HEK293 (cell line): ENCODE measurements around the gene CSRP1.

Experiments
- CTCF ChIA-PET: fragments of 350-600 bp; formaldehyde crosslinking; extraction: SDS; loops from one replicate; lab custom pipeline; 2021; ENCODE audit warnings: antibody characterized with exemption; lab: Yijun Ruan, JAX
- POLR2A ChIA-PET: fragments of 300-600 bp; formaldehyde crosslinking; extraction: SDS; loops from one replicate; lab custom pipeline; 2020; ENCODE audit warnings: antibody characterized with exemption, inconsistent platforms; lab: Yijun Ruan, JAX
- H3K27ac ChIP-seq: fragments of 200-500 bp; sonication (Bioruptor generic); 2 replicates; pipeline ENCODE4 v1.5.1; 2014; ENCODE audit warnings: low read depth, low read length, control low read depth, inconsistent platforms; ENCODE audit errors: extremely low read depth
- H3K36me3 ChIP-seq, 2 experiments: fragments of 200-500 bp in 1 of 2; sonication (Bioruptor generic) in 1 of 2; 1 replicate in 1 of 2; 2 replicates in 1 of 2; pipeline ENCODE4 v1.5.1; 2014 to 2017; ENCODE audit warnings: inconsistent platforms in 2 of 2, low read length in 2 of 2; ENCODE audit not compliant: control insufficient read depth in 2 of 2, insufficient read depth in 1 of 2
- H3K4me1 ChIP-seq: fragments of 200-500 bp; sonication (Bioruptor generic); 2 replicates; pipeline ENCODE4 v1.5.1; 2014; ENCODE audit warnings: mild to moderate bottlenecking, low read length, inconsistent platforms; ENCODE audit not compliant: control insufficient read depth, insufficient read depth
- H3K4me3 ChIP-seq: 2 replicates; pipeline ENCODE4 v1.5.1; 2011; ENCODE audit warnings: low read depth, mild to moderate bottlenecking, control low read depth, low read length, moderate library complexity
- H3K9me3 ChIP-seq: fragments of 200-500 bp; sonication (Bioruptor generic); 2 replicates; pipeline ENCODE4 v1.5.1; 2014; ENCODE audit warnings: low read depth, low read length, inconsistent platforms; ENCODE audit not compliant: control insufficient read depth, insufficient read depth
- EGR2 ChIP-seq: fragments of 450-650 bp; formaldehyde crosslinking; IDR thresholded peaks from 2 replicates; pipeline ENCODE4 v1.5.1; 2016; ENCODE audit warnings: low read depth, missing biosample characterization, missing genetic modification characterization
- GLIS1 ChIP-seq: fragments of 450-650 bp; formaldehyde crosslinking; IDR thresholded peaks from 2 replicates; pipeline ENCODE4 v1.5.1; 2016; ENCODE audit warnings: missing biosample characterization, missing genetic modification characterization
- GLIS2 ChIP-seq: fragments of 450-650 bp; formaldehyde crosslinking; IDR thresholded peaks from 2 replicates; pipeline ENCODE4 v1.5.1; 2016; ENCODE audit warnings: missing biosample characterization, missing genetic modification characterization
- HOXA7 ChIP-seq: sonication (generic); formaldehyde crosslinking; IDR thresholded peaks from 2 replicates; pipeline ENCODE4 v1.8.1; 2022; ENCODE audit warnings: missing genetic modification reagents, borderline replicate concordance
- KLF7 ChIP-seq: fragments of 450-650 bp; formaldehyde crosslinking; IDR thresholded peaks from 2 replicates; pipeline ENCODE4 v1.5.1; 2016; ENCODE audit warnings: missing biosample characterization, missing genetic modification characterization, borderline replicate concordance
- SP2 ChIP-seq: fragments of 450-650 bp; formaldehyde crosslinking; IDR thresholded peaks from 2 replicates; pipeline ENCODE4 v1.5.1; 2016; ENCODE audit warnings: missing biosample characterization, missing genetic modification characterization
- ZBTB49 ChIP-seq: fragments of 450-650 bp; formaldehyde crosslinking; IDR thresholded peaks from 2 replicates; pipeline ENCODE4 v1.5.1; 2016; ENCODE audit warnings: missing biosample characterization, missing genetic modification characterization, low read depth
- ZIC2 ChIP-seq: fragments of 450-650 bp; formaldehyde crosslinking; IDR thresholded peaks from 2 replicates; pipeline ENCODE4 v1.5.1; 2016; ENCODE audit warnings: missing biosample characterization, missing genetic modification characterization
- ZNF114 ChIP-seq: fragments of 450-650 bp; formaldehyde crosslinking; IDR thresholded peaks from 2 replicates; pipeline ENCODE4 v1.5.0; 2017; ENCODE audit warnings: missing biosample characterization, missing genetic modification characterization
- ZNF140 ChIP-seq: fragments of 450-650 bp; formaldehyde crosslinking; IDR thresholded peaks from 2 replicates; pipeline ENCODE4 v1.5.1; 2016; ENCODE audit warnings: missing biosample characterization, missing genetic modification characterization
- ZNF2 ChIP-seq: fragments of 450-650 bp; formaldehyde crosslinking; IDR thresholded peaks from 2 replicates; pipeline ENCODE4 v1.5.1; 2016; ENCODE audit warnings: missing biosample characterization, missing genetic modification characterization
- ZNF23 ChIP-seq: fragments of 450-650 bp; formaldehyde crosslinking; IDR thresholded peaks from 2 replicates; pipeline ENCODE4 v1.5.1; 2016; ENCODE audit warnings: missing biosample characterization, missing genetic modification characterization, borderline replicate concordance
- ZNF274 ChIP-seq, 2 experiments: fragments of 200-500 bp in 1 of 2; fragments of 450-650 bp in 1 of 2; sonication (Bioruptor generic) in 1 of 2; formaldehyde crosslinking in 1 of 2; IDR thresholded peaks; 2 replicates each; pipeline versions ENCODE4 v1.5.1 to v1.6.1; 2014 to 2016; ENCODE audit warnings: borderline replicate concordance in 1 of 2, inconsistent platforms in 1 of 2, low read length in 1 of 2, missing biosample characterization in 1 of 2, missing genetic modification characterization in 1 of 2
- ZNF302 ChIP-seq: fragments of 450-650 bp; formaldehyde crosslinking; IDR thresholded peaks from 2 replicates; pipeline ENCODE4 v1.5.1; 2016; ENCODE audit warnings: missing biosample characterization, missing genetic modification characterization, low read depth
- ZNF311 ChIP-seq: fragments of 450-650 bp; formaldehyde crosslinking; IDR thresholded peaks from 2 replicates; pipeline ENCODE4 v1.5.1; 2017; ENCODE audit warnings: missing biosample characterization, missing genetic modification characterization, borderline replicate concordance
- ZNF335 ChIP-seq: fragments of 450-650 bp; formaldehyde crosslinking; conservative IDR thresholded peaks from 2 replicates; pipeline ENCODE4 v1.5.1; 2016; ENCODE audit warnings: missing biosample characterization, missing genetic modification characterization
- ZNF548 ChIP-seq: fragments of 450-650 bp; formaldehyde crosslinking; IDR thresholded peaks from 2 replicates; pipeline ENCODE4 v1.5.1; 2016; ENCODE audit warnings: missing biosample characterization, missing genetic modification characterization
- ZNF560 ChIP-seq: fragments of 450-650 bp; formaldehyde crosslinking; IDR thresholded peaks from 2 replicates; pipeline ENCODE4 v1.5.1; 2017; ENCODE audit warnings: missing biosample characterization, missing genetic modification characterization, borderline replicate concordance
- ZNF571 ChIP-seq: fragments of 450-650 bp; formaldehyde crosslinking; IDR thresholded peaks from 2 replicates; pipeline ENCODE4 v1.5.0; 2017; ENCODE audit warnings: missing biosample characterization, missing genetic modification characterization
- ZNF580 ChIP-seq: fragments of 450-650 bp; formaldehyde crosslinking; IDR thresholded peaks from 2 replicates; pipeline ENCODE4 v1.5.1; 2016; ENCODE audit warnings: missing biosample characterization, missing genetic modification characterization
- ZNF610 ChIP-seq: fragments of 450-650 bp; formaldehyde crosslinking; IDR thresholded peaks from 2 replicates; pipeline ENCODE4 v1.5.1; 2016; ENCODE audit warnings: missing biosample characterization, missing genetic modification characterization, borderline replicate concordance
- ZNF626 ChIP-seq: fragments of 450-650 bp; sonication (Bioruptor Pico); formaldehyde crosslinking; IDR thresholded peaks from 2 replicates; pipeline ENCODE4 v1.5.1; 2018; ENCODE audit warnings: missing biosample characterization, missing genetic modification characterization, inconsistent platforms
- ZNF639 ChIP-seq: fragments of 450-650 bp; formaldehyde crosslinking; IDR thresholded peaks from 2 replicates; pipeline ENCODE4 v1.5.1; 2016; ENCODE audit warnings: missing biosample characterization, missing genetic modification characterization
- ZNF768 ChIP-seq: fragments of 450-650 bp; formaldehyde crosslinking; IDR thresholded peaks from 2 replicates; pipeline ENCODE4 v1.5.1; 2018; ENCODE audit warnings: missing biosample characterization, mild to moderate bottlenecking, missing genetic modification characterization
- ZNF791 ChIP-seq: fragments of 450-650 bp; formaldehyde crosslinking; IDR thresholded peaks from 2 replicates; pipeline ENCODE4 v1.5.1; 2016; ENCODE audit warnings: missing biosample characterization, missing genetic modification characterization
- TF ChIP-seq, protein P1 (sequence below): fragments of 450-650 bp; formaldehyde crosslinking; IDR thresholded peaks from 2 replicates; pipeline ENCODE4; 2016; ENCODE audit warnings: missing biosample characterization, missing genetic modification characterization
- TF ChIP-seq, protein P2 (sequence below): fragments of 450-650 bp; IDR thresholded peaks from 2 replicates; pipeline ENCODE4 v1.5.1; 2018; ENCODE audit warnings: missing biosample characterization, missing genetic modification characterization

CSRP1 gene

DNA sequence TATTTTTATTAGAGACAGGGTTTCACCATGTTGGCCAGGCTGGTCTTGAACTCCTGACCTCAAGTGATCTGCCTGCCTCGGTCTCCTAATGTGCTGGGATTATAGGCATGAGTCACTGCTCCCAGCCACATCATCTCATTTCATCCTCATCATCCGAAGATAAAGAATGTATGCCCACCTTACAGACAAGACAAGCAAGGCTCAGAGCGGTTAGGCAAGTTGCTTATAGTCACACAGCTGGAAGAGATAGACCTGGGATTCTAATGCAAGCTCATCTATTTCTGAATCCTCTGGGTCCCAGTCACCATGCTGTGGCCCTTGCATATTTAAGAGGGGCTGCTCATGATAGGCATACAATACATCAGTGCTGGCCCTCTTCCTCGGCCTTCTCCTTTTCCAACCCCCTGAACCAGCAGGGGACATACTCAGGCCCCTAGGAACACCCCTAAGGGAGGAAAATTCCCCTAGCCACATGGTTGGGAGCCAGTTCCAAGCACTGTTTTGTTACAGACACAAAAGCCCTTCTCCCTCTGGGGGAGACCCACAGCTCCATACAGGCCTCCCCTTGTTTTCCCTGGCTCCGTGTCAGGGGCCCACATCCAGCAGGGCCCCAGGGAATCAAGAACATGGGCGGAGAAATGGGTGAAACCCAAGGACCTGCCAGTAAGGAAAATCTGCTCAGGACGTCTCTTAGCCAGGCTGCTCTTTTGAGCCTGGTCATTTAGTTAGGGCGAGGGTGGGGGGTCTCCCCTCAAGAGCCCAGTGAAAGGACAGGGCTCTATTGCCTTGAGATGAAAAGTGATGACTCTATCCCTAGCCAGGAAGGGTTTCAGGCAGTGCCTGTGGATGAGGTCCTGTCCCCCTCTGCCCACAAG, 6.9 kb downstream of the CSRP1 start:
- H3K4me3 ChIP-seq: no peak overlapping the region
- TF ChIP-seq, protein P1, sequence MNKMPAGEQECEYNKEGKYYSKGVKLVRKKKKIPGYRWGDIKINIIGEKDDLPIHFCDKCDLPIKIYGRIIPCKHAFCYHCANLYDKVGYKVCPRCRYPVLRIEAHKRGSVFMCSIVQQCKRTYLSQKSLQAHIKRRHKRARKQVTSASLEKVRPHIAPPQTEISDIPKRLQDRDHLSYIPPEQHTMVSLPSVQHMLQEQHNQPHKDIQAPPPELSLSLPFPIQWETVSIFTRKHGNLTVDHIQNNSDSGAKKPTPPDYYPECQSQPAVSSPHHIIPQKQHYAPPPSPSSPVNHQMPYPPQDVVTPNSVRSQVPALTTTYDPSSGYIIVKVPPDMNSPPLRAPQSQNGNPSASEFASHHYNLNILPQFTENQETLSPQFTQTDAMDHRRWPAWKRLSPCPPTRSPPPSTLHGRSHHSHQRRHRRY (tag by site-specific recombination): no peak
- TF ChIP-seq ZNF23 (no peak), ZNF571 (no peak), ZNF548 (tag by site-specific recombination) (no peak), EGR2 (tag by site-specific recombination) (no peak), ZIC2 (tag by site-specific recombination) (peak; percentile 54), GLIS1 (tag by site-specific recombination) (0 out of 2 replicates have a peak, but pooled peaks have one; percentile 60), ZNF274 (IDR thresholded peaks at IDR 0.05; ENCODE audit: low read length) (no peak), ZNF274 (tag by site-specific recombination; IDR thresholded peaks at IDR 0.05; ENCODE audit: borderline replicate concordance) (no peak), ZNF610 (no peak), ZNF335 (tag by site-specific recombination) (peak; percentile 73), ZNF768 (peak; percentile 65; the same call in 1 of the 2 replicates), GLIS2 (tag by site-specific recombination) (peak; percentile 52; the same call in 1 of the 2 replicates), SP2 (tag by site-specific recombination) (no peak), HOXA7 (CRISPR knock-in tag) (no peak)
- TF ChIP-seq, protein P2, sequence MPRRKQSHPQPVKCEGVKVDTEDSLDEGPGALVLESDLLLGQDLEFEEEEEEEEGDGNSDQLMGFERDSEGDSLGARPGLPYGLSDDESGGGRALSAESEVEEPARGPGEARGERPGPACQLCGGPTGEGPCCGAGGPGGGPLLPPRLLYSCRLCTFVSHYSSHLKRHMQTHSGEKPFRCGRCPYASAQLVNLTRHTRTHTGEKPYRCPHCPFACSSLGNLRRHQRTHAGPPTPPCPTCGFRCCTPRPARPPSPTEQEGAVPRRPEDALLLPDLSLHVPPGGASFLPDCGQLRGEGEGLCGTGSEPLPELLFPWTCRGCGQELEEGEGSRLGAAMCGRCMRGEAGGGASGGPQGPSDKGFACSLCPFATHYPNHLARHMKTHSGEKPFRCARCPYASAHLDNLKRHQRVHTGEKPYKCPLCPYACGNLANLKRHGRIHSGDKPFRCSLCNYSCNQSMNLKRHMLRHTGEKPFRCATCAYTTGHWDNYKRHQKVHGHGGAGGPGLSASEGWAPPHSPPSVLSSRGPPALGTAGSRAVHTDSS (tag by site-specific recombination): no peak
- H3K9me3 ChIP-seq: no peaks in the 10 kb centered on the region
- no peak overlapping the region for H3K27ac ChIP-seq
- H3K36me3 ChIP-seq: no peaks in the 10 kb centered on the region
- H3K4me1 ChIP-seq: no peaks in the 10 kb centered on the region; the same call in none of the 2 replicates
- ChIA-PET POLR2A (interaction anchor here (1.0 kb wide), 1 partner anchor 10 kb away, joined by 3 read pairs; no protein-coding TSS in a partner anchor), CTCF (interaction anchor here (0.6 to 5.5 kb wide), 7 partner anchors 9 to 52 kb away, joined by 3 to 74 read pairs (median 5); no protein-coding TSS in a partner anchor)

- Histone ChIP-seq H3K4me3 (no peak overlapping the region), H3K36me3 (no peaks in the 10 kb centered on the region), H3K9me3 (no peaks in the 10 kb centered on the region), H3K27ac (no peak overlapping the region), H3K4me1 (no peaks in the 10 kb centered on the region; the same call in none of the 2 replicates)
- POLR2A ChIA-PET: interaction anchor here (0.7 to 1.0 kb wide), 2 partner anchors 9 to 11 kb away, joined by 3 read pairs; no protein-coding TSS in a partner anchor
- CTCF ChIA-PET: interaction anchor here (1.1 to 5.5 kb wide), 5 partner anchors 14 to 51 kb away, joined by 3 to 74 read pairs (median 21); no protein-coding TSS in a partner anchor
- TF ChIP-seq KLF7 (tag by site-specific recombination): no peak
- no peak for TF ChIP-seq ZNF140 (tag by site-specific recombination)
- TF ChIP-seq ZBTB49 (tag by site-specific recombination): no peak
- TF ChIP-seq ZNF302 (tag by site-specific recombination): no peak
- no peak for TF ChIP-seq ZNF791
- no peak for TF ChIP-seq ZNF626
- no peak for TF ChIP-seq ZNF2
- TF ChIP-seq ZNF639 (tag by site-specific recombination): no peak
- no peak for TF ChIP-seq ZNF114 (tag by site-specific recombination)
- TF ChIP-seq ZNF311: no peak
- TF ChIP-seq ZNF560 (tag by site-specific recombination): no peak
- no peak for TF ChIP-seq ZNF580 (tag by site-specific recombination)
These were observed 7.7 kb downstream of the CSRP1 start for GRCh38 chr1:201499191-201499590.
